ENCODE measurements around the gene NANOG. TPM values are rescaled to one million over a fixed set of nuclear protein-coding genes. Genes with fewer than 3 reads are reported as not detected.
"Not testable (repeated sequence)": the region's sequence is repeated elsewhere in the genome, so short reads cannot be mapped to it uniquely, and the experiment has no call there.

NANOG gene
- total RNA-seq, 1 experiment from 2014 or later: 0.62 TPM

DNA sequence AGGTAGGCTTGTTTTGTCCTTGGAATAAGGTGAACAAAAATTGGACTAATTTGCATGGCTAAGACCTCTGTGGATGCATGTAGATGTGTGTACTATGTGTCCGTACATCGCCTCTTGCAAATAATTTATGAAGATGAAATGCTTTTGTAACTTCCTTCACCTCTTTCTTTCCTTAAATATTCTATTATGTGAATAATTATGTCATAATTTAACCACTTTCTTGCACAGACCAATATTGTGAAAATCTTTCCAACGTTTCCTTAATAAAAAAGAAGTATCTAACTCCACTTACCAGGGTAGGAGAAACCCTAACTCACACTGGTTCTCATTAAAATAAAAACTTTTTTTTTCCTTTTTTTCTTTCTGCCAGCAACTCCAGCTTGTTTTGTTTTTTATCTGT lies 4.0 kb downstream of the NANOG start:
- ATAC-seq (no peak), DNase-seq (ENCODE audit: low read depth, low spot score) (no peak)
- H3K36me3 ChIP-seq (ENCODE audit: control insufficient read depth, insufficient read depth, low read length): no peaks in the 10 kb centered on the region
- H3K27ac ChIP-seq (ENCODE audit: low read length): no peak overlapping the region
- no peaks in the 10 kb centered on the region for H3K9me3 ChIP-seq (ENCODE audit: control insufficient read depth, insufficient read depth, low read depth, low read length)
- no peak for TF ChIP-seq TCF7L2 (IDR thresholded peaks at IDR 0.05; ENCODE audit: low read depth, low read length)
- TF ChIP-seq POLR2AphosphoS5 (IDR thresholded peaks at IDR 0.05; ENCODE audit: low read depth, low read length): no peak
- TF ChIP-seq, protein P1, sequence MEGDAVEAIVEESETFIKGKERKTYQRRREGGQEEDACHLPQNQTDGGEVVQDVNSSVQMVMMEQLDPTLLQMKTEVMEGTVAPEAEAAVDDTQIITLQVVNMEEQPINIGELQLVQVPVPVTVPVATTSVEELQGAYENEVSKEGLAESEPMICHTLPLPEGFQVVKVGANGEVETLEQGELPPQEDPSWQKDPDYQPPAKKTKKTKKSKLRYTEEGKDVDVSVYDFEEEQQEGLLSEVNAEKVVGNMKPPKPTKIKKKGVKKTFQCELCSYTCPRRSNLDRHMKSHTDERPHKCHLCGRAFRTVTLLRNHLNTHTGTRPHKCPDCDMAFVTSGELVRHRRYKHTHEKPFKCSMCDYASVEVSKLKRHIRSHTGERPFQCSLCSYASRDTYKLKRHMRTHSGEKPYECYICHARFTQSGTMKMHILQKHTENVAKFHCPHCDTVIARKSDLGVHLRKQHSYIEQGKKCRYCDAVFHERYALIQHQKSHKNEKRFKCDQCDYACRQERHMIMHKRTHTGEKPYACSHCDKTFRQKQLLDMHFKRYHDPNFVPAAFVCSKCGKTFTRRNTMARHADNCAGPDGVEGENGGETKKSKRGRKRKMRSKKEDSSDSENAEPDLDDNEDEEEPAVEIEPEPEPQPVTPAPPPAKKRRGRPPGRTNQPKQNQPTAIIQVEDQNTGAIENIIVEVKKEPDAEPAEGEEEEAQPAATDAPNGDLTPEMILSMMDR (IDR thresholded peaks at IDR 0.05): no peak
- TF ChIP-seq, protein P2, sequence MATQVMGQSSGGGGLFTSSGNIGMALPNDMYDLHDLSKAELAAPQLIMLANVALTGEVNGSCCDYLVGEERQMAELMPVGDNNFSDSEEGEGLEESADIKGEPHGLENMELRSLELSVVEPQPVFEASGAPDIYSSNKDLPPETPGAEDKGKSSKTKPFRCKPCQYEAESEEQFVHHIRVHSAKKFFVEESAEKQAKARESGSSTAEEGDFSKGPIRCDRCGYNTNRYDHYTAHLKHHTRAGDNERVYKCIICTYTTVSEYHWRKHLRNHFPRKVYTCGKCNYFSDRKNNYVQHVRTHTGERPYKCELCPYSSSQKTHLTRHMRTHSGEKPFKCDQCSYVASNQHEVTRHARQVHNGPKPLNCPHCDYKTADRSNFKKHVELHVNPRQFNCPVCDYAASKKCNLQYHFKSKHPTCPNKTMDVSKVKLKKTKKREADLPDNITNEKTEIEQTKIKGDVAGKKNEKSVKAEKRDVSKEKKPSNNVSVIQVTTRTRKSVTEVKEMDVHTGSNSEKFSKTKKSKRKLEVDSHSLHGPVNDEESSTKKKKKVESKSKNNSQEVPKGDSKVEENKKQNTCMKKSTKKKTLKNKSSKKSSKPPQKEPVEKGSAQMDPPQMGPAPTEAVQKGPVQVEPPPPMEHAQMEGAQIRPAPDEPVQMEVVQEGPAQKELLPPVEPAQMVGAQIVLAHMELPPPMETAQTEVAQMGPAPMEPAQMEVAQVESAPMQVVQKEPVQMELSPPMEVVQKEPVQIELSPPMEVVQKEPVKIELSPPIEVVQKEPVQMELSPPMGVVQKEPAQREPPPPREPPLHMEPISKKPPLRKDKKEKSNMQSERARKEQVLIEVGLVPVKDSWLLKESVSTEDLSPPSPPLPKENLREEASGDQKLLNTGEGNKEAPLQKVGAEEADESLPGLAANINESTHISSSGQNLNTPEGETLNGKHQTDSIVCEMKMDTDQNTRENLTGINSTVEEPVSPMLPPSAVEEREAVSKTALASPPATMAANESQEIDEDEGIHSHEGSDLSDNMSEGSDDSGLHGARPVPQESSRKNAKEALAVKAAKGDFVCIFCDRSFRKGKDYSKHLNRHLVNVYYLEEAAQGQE (IDR thresholded peaks at IDR 0.05; ENCODE audit: insufficient read depth in 1 of 2, low read depth in 2 of 2, low read length in 1 of 2): no peak
- no peak for TF ChIP-seq SIN3A (IDR thresholded peaks at IDR 0.05; ENCODE audit: borderline replicate concordance, insufficient read depth, low read depth, low read length)
- POLR2A ChIA-PET: no interaction called here
- H3K4me3 ChIP-seq (ENCODE audit: low read depth in 2 of 2, low read length in 2 of 2): no peak overlapping the region
- H3K4me1 ChIP-seq (ENCODE audit: control insufficient read depth, insufficient read depth, low read length): no peaks in the 10 kb centered on the region
- intact Hi-C loops (cut with micrococcal nuclease; ENCODE audit: unreplicated experiment): no loop called here
- CTCF ChIA-PET: no interaction called here
- in situ Hi-C loops (cut with HindIII; ENCODE audit: low pct_unique_long_range_greater_than_20kb, low sequenced_read_pairs): no loop called here
- H3K27me3 ChIP-seq (ENCODE audit: control insufficient read depth, insufficient read depth, low read length): no peaks in the 10 kb centered on the region
- BruUV-seq (replicated peaks): no TSS peak

DNA sequence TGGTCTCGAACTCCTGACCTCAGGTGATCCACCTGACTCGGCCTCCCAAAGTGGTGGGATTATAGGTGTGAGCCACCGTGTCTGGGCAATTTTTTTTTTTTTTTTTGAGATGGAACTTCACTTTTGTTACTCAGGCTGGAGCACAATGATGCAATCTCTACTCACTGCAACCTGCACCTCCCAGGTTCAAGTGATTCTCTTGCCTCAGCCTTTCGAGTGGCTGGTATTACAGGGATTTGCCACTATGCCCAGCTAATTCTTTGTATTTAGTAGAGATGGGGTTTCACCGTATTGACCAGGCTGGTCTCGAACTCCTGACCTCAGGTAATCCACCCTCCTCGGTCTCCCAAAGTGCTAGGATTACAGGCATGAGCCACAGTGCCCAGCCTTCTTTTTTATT lies 8.1 kb downstream of the NANOG start:
- DNase-seq (ENCODE audit: low read depth, low spot score); H3K4me3 ChIP-seq (ENCODE audit: low read depth in 2 of 2, low read length in 2 of 2); H3K4me1 ChIP-seq (ENCODE audit: control insufficient read depth, insufficient read depth, low read length); H3K27me3 ChIP-seq (ENCODE audit: control insufficient read depth, insufficient read depth, low read length); BruUV-seq (replicated peaks); ATAC-seq; intact Hi-C loops (cut with micrococcal nuclease; ENCODE audit: unreplicated experiment); CTCF ChIA-PET; H3K9me3 ChIP-seq (ENCODE audit: control insufficient read depth, insufficient read depth, low read depth, low read length); H3K36me3 ChIP-seq (ENCODE audit: control insufficient read depth, insufficient read depth, low read length); POLR2A ChIA-PET; H3K27ac ChIP-seq (ENCODE audit: low read length); in situ Hi-C loops (cut with HindIII; ENCODE audit: low pct_unique_long_range_greater_than_20kb, low sequenced_read_pairs): not testable (repeated sequence)

DNA sequence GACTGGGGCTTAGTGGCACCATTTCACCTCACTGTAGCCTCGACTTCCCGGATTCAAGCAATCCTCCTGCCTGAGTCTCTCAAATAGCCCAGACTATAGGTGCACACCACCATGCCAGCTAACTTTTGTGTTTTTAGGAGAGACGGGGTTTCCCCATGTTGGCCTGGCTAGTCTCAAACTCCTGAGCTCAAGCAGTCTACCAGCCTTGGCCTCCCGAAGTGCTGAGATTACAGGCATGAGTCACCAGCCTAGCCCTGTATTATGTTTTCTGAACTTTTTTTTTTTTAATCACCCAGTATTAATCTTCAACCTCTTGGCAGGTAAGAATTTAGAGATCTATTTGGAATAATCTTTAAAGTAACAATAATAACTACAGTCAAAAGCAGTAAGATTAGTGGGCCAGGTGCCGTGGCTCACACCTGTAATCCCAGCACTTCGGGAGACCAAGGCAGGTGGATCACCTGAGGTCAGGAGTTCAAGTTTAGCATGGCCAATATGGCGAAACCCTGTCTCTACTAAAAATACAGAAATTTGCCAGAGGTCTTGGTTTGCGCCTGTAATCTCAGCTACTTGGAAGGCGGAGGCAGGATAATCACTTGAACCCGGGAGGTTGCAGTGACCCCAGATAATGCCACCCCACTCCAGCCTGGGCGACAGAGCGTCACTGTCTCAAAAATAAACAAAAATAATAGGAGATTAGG lies 8.6 kb downstream of the NANOG start:
- intact Hi-C loops (cut with micrococcal nuclease; ENCODE audit: unreplicated experiment): no loop called here
- H3K27me3 ChIP-seq (ENCODE audit: control insufficient read depth, insufficient read depth, low read length): no peaks in the 10 kb centered on the region
- no peak overlapping the region for H3K4me3 ChIP-seq (ENCODE audit: low read depth in 2 of 2, low read length in 2 of 2)
- ChIA-PET POLR2A (no interaction called here), CTCF (no interaction called here)
- TF ChIP-seq, protein P1 (IDR thresholded peaks at IDR 0.05): no peak
- TF ChIP-seq TCF7L2 (IDR thresholded peaks at IDR 0.05; ENCODE audit: low read depth, low read length) (no peak), SIN3A (IDR thresholded peaks at IDR 0.05; ENCODE audit: borderline replicate concordance, insufficient read depth, low read depth, low read length) (no peak), POLR2AphosphoS5 (IDR thresholded peaks at IDR 0.05; ENCODE audit: low read depth, low read length) (no peak)
- TF ChIP-seq, protein P2 (IDR thresholded peaks at IDR 0.05; ENCODE audit: insufficient read depth in 1 of 2, low read depth in 2 of 2, low read length in 1 of 2): no peak
- no TSS peak for BruUV-seq (replicated peaks)
- H3K27ac ChIP-seq (ENCODE audit: low read length): no peak overlapping the region
- no peaks in the 10 kb centered on the region for H3K36me3 ChIP-seq (ENCODE audit: control insufficient read depth, insufficient read depth, low read length)
- in situ Hi-C loops (cut with HindIII; ENCODE audit: low pct_unique_long_range_greater_than_20kb, low sequenced_read_pairs): no loop called here
- ATAC-seq (no peak), DNase-seq (ENCODE audit: low read depth, low spot score) (no peak)
- no peaks in the 10 kb centered on the region for H3K4me1 ChIP-seq (ENCODE audit: control insufficient read depth, insufficient read depth, low read length)
- H3K9me3 ChIP-seq (ENCODE audit: control insufficient read depth, insufficient read depth, low read depth, low read length): no peaks in the 10 kb centered on the region
